ENCODE measurements around the gene SEBOX.

SEBOX gene

DNA sequence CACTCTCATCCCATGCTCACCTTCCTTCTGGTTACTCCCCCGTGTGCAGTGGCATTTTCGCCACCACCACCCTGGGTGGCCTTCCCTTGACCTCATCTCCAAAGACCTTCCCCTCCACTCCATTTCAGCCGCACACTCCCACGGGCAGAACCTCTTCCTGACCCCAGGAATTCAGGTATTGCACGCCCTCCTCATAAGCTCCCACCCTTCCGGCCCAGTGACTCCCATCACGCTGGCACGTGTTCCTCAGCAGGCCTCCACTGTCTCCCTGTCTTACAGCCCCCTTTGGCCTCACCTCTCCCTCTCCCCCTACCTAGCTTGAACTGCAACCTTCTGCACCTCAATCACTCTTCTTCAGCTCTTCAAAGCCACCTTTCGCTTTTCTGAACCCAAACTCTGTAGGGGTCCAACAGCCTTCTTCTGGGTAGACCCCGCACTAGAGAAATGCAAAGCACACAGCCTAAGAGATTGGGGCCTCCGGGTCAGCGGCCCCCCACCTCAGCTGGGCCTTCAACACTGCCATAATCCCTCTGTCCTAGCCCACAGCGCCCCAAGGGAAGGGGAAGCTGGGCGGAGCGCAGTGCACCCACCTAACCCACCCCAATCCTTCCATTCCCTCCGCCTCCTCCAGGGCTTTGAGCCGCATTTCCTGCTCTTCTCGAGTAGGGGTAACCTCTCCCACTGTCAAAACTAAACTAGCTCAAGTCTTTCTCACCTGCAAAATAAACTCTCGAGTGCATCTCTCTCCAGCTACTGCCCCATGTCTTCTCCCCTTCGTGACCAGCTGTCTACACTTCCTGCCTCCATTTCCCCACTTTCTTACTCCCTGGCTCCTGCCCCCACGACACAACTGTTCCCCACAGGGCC lies 47.7 kb downstream of the SEBOX start:
- H3K9me3 ChIP-seq (ENCODE audit: control insufficient read depth, insufficient read depth, low read length) = no peaks in the 10 kb centered on the region
- H3K4me2 ChIP-seq (ENCODE audit: low read length) = peak overlapping the region; percentile 81
- H3K27me3 ChIP-seq (ENCODE audit: control insufficient read depth, low read length) = no peaks in the 10 kb centered on the region
- peaks cover 52% of the 10 kb centered on the region for H3K79me2 ChIP-seq (ENCODE audit: control insufficient read depth, low read length)
- H3K27ac ChIP-seq (ENCODE audit: low read depth, low read length) = 0 out of 2 replicates have a peak overlapping the region, but pooled peaks have one; percentile 70
- H3F3A ChIP-seq (ENCODE audit: control insufficient read depth, insufficient read depth) = peaks cover 13% of the 10 kb centered on the region
- H3K9me2 ChIP-seq (replicated peaks; ENCODE audit: control insufficient read depth, low read length) = no peaks in the 10 kb centered on the region
- no peak for TF ChIP-seq EZH2phosphoT487 (IDR thresholded peaks at IDR 0.05; ENCODE audit: borderline replicate concordance, low read length)
- TF ChIP-seq CTCF (IDR thresholded peaks at IDR 0.05; ENCODE audit: low read depth, low read length, poor library complexity, severe bottlenecking) = no peak
- peaks cover 35% of the 10 kb centered on the region for H3K36me3 ChIP-seq (ENCODE audit: control insufficient read depth, low read length)
- H4K20me1 ChIP-seq (ENCODE audit: control insufficient read depth, insufficient read depth, low read depth, low read length) = peaks cover 17% of the 10 kb centered on the region
- H3K4me1 ChIP-seq (ENCODE audit: control insufficient read depth, low read length) = peaks cover 35% of the 10 kb centered on the region
- H3K4me3 ChIP-seq (ENCODE audit: low read length) = peak overlapping the region; percentile 82

GRCh38 chr17:28315846-28316705 lies 48.9 kb downstream of the SEBOX start:
- H3F3A ChIP-seq (ENCODE audit: control insufficient read depth, insufficient read depth) = peaks cover 14% of the 10 kb centered on the region
- H3K4me1 ChIP-seq (ENCODE audit: control insufficient read depth, low read length) = peaks cover 23% of the 10 kb centered on the region
- peaks cover 23% of the 10 kb centered on the region for H3K36me3 ChIP-seq (ENCODE audit: control insufficient read depth, low read length)
- no peak overlapping the region for H3K4me3 ChIP-seq (ENCODE audit: low read length)
- H3K4me2 ChIP-seq (ENCODE audit: low read length) = no peak overlapping the region
- H3K27ac ChIP-seq (ENCODE audit: low read depth, low read length) = no peak overlapping the region
- peaks cover 6% of the 10 kb centered on the region for H4K20me1 ChIP-seq (ENCODE audit: control insufficient read depth, insufficient read depth, low read depth, low read length)
- H3K9me2 ChIP-seq (replicated peaks; ENCODE audit: control insufficient read depth, low read length) = no peaks in the 10 kb centered on the region
- peaks cover 39% of the 10 kb centered on the region for H3K79me2 ChIP-seq (ENCODE audit: control insufficient read depth, low read length)
- TF ChIP-seq EZH2phosphoT487 (IDR thresholded peaks at IDR 0.05; ENCODE audit: borderline replicate concordance, low read length) (no peak), CTCF (IDR thresholded peaks at IDR 0.05; ENCODE audit: low read depth, low read length, poor library complexity, severe bottlenecking) (no peak)
- no peaks in the 10 kb centered on the region for H3K27me3 ChIP-seq (ENCODE audit: control insufficient read depth, low read length)
- H3K9me3 ChIP-seq (ENCODE audit: control insufficient read depth, insufficient read depth, low read length) = no peaks in the 10 kb centered on the region

- TF ChIP-seq CTCF (IDR thresholded peaks at IDR 0.05; ENCODE audit: low read depth, low read length, poor library complexity, severe bottlenecking) (no peak), EZH2phosphoT487 (IDR thresholded peaks at IDR 0.05; ENCODE audit: borderline replicate concordance, low read length) (no peak)
- Histone ChIP-seq H3K36me3 (ENCODE audit: control insufficient read depth, low read length) (0 out of 2 replicates have a peak, but pooled peaks cover 3% of the 10 kb centered on the region), H3K9me2 (replicated peaks; ENCODE audit: control insufficient read depth, low read length) (no peaks in the 10 kb centered on the region), H3K9me3 (ENCODE audit: control insufficient read depth, insufficient read depth, low read length) (no peaks in the 10 kb centered on the region), H3K4me1 (ENCODE audit: control insufficient read depth, low read length) (peaks cover 13% of the 10 kb centered on the region), H3K4me2 (ENCODE audit: low read length) (no peak overlapping the region), H3K27me3 (ENCODE audit: control insufficient read depth, low read length) (no peaks in the 10 kb centered on the region), H3F3A (ENCODE audit: control insufficient read depth, insufficient read depth) (peaks cover 14% of the 10 kb centered on the region), H4K20me1 (ENCODE audit: control insufficient read depth, insufficient read depth, low read depth, low read length) (no peaks in the 10 kb centered on the region), H3K79me2 (ENCODE audit: control insufficient read depth, low read length) (peaks cover 18% of the 10 kb centered on the region), H3K4me3 (ENCODE audit: low read length) (no peak overlapping the region), H3K27ac (ENCODE audit: low read depth, low read length) (no peak overlapping the region)
These were observed 51.2 kb downstream of the SEBOX start for GRCh38 chr17:28313841-28314240.

Data from DOHH2 (cell line).